Thyroid gland (tissue), 4 donors: ENCODE measurements around the gene PCMTD2.

Source experiments
- CTCF ChIP-seq, 6 experiments: fragments of 200-600 bp in 3 of 6; fragments of 450-650 bp in 3 of 6; sonication (generic) in 3 of 6; IDR thresholded peaks; one replicate each; pipeline ENCODE4 v1.5.1; 2016 to 2019; ENCODE audit warnings: antibody characterized with exemption in 6 of 6, mild to moderate bottlenecking in 2 of 6, inconsistent platforms in 1 of 6, moderate library complexity in 1 of 6
- POLR2A ChIP-seq, 2 donors: fragments of 450-650 bp; IDR thresholded peaks; one replicate each; pipeline ENCODE4 v1.6.1; 2017; ENCODE audit warnings: antibody characterized with exemption in 2 of 2, mild to moderate bottlenecking in 2 of 2, moderate library complexity in 1 of 2

- TF ChIP-seq CTCF (IDR thresholded peaks at IDR 0.05) = no peak
- TF ChIP-seq POLR2A (IDR thresholded peaks at IDR 0.05) = no peak
Measured at GRCh38 chr20:64231621-64232550, 23.7 kb upstream of the PCMTD2 start.
